K562 (cell line): ENCODE results near the gene PEX3. TPM values are rescaled to one million over a fixed set of nuclear protein-coding genes. Genes with fewer than 3 reads are reported as not detected.
A peak's percentile ranks its signal among the peaks of the same experiment; 100 is the strongest.

Experiments
- BHLHE40 ChIP-seq: IDR thresholded peaks from 2 replicates; pipeline ENCODE4 v1.6.1; 2011; ENCODE audit warnings: low read length, improper control_type of control experiment
- CREB5 ChIP-seq: fragments of 250-450 bp; sonication (Bioruptor Pico); IDR thresholded peaks from 2 replicates; pipeline ENCODE4 v1.5.0; 2020; ENCODE audit warnings: mild to moderate bottlenecking
- FOXP1 ChIP-seq: sonication (generic); formaldehyde crosslinking; IDR thresholded peaks from 2 replicates; pipeline ENCODE4 v1.8.0; 2022; ENCODE audit warnings: mild to moderate bottlenecking, missing genetic modification reagents
- MECOM ChIP-seq: fragments of 250-450 bp; sonication (Bioruptor Pico); IDR thresholded peaks from 2 replicates; pipeline ENCODE4 v1.8.0; 2022; ENCODE audit warnings: inconsistent platforms
- MTF1 ChIP-seq: fragments of 250-450 bp; sonication (Bioruptor Pico); IDR thresholded peaks from 2 replicates; pipeline ENCODE4 v1.9.0; 2021; ENCODE audit warnings: moderate library complexity, mild to moderate bottlenecking, inconsistent platforms, borderline replicate concordance
- PCBP2 ChIP-seq: fragments of 200-400 bp; formaldehyde crosslinking; IDR thresholded peaks from 2 replicates; pipeline ENCODE4 v1.6.1; 2018; ENCODE audit warnings: low read length, low read depth, mild to moderate bottlenecking, moderate library complexity; ENCODE audit not compliant: poor library complexity, severe bottlenecking
- WHSC1 ChIP-seq: IDR thresholded peaks from one replicate; pipeline ENCODE4 v1.6.1; 2012; ENCODE audit warnings: low read length, control low read depth, inconsistent platforms
- polyA plus RNA-seq, 8 experiments: library from polyadenylated mRNA; depleted of rRNA in 4 of 8; stranded (reverse) in 5 of 8; unstranded in 3 of 8; fragments of >200 nt; fragmentation: Nextera tagmentation in 2 of 8; fragmentation: Illumina TruSeq in 1 of 8; extraction: Ambion mirVana in 2 of 8; extraction: Trizol in 1 of 8; gene quantifications; 2 replicates each; pipeline versions ENCODE4 v1.2.1 to v1.2.3, GENCODE V29; 2011 to 2014; ENCODE audit warnings: inconsistent platforms in 1 of 8, missing spikeins in 1 of 8
- total RNA-seq, 7 experiments: library from RNA; depleted of rRNA in 6 of 7; stranded (reverse); fragments of >200 nt in 6 of 7; fragmentation: Illumina TruSeq in 2 of 7; extraction: Trizol in 2 of 7; gene quantifications; 2 replicates each; pipeline versions ENCODE4 v1.2.1 to v1.2.3, GENCODE V29; 2011 to 2021; ENCODE audit warnings: low replicate concordance in 1 of 7
- TF ChIP-seq, protein P1 (sequence below): fragments of 450-650 bp; IDR thresholded peaks from 2 replicates; pipeline ENCODE4 v1.6.1; 2016; ENCODE audit warnings: mild to moderate bottlenecking, moderate library complexity
- TF ChIP-seq, protein P2 (sequence below): sonication (generic); IDR thresholded peaks from 2 replicates; pipeline ENCODE4 v1.6.1; 2016
- TF ChIP-seq, protein P3 (sequence below): fragments of 250-450 bp; sonication (Bioruptor Pico); IDR thresholded peaks from 2 replicates; pipeline ENCODE4 v1.8.0; 2021; ENCODE audit warnings: moderate library complexity, mild to moderate bottlenecking, inconsistent platforms

PEX3 gene
- total and polyA plus RNA-seq, 9 of the 15 experiments (the other 6 are each of a cell fraction or from before 2014, with no cell fraction given): 17.3 to 69.6 (median 32.7) TPM

GRCh38 chr6:143510991-143511891 lies 60.6 kb downstream of the PEX3 start, which contains the start of gene FUCA2 (continued):
- TF ChIP-seq, protein P1, sequence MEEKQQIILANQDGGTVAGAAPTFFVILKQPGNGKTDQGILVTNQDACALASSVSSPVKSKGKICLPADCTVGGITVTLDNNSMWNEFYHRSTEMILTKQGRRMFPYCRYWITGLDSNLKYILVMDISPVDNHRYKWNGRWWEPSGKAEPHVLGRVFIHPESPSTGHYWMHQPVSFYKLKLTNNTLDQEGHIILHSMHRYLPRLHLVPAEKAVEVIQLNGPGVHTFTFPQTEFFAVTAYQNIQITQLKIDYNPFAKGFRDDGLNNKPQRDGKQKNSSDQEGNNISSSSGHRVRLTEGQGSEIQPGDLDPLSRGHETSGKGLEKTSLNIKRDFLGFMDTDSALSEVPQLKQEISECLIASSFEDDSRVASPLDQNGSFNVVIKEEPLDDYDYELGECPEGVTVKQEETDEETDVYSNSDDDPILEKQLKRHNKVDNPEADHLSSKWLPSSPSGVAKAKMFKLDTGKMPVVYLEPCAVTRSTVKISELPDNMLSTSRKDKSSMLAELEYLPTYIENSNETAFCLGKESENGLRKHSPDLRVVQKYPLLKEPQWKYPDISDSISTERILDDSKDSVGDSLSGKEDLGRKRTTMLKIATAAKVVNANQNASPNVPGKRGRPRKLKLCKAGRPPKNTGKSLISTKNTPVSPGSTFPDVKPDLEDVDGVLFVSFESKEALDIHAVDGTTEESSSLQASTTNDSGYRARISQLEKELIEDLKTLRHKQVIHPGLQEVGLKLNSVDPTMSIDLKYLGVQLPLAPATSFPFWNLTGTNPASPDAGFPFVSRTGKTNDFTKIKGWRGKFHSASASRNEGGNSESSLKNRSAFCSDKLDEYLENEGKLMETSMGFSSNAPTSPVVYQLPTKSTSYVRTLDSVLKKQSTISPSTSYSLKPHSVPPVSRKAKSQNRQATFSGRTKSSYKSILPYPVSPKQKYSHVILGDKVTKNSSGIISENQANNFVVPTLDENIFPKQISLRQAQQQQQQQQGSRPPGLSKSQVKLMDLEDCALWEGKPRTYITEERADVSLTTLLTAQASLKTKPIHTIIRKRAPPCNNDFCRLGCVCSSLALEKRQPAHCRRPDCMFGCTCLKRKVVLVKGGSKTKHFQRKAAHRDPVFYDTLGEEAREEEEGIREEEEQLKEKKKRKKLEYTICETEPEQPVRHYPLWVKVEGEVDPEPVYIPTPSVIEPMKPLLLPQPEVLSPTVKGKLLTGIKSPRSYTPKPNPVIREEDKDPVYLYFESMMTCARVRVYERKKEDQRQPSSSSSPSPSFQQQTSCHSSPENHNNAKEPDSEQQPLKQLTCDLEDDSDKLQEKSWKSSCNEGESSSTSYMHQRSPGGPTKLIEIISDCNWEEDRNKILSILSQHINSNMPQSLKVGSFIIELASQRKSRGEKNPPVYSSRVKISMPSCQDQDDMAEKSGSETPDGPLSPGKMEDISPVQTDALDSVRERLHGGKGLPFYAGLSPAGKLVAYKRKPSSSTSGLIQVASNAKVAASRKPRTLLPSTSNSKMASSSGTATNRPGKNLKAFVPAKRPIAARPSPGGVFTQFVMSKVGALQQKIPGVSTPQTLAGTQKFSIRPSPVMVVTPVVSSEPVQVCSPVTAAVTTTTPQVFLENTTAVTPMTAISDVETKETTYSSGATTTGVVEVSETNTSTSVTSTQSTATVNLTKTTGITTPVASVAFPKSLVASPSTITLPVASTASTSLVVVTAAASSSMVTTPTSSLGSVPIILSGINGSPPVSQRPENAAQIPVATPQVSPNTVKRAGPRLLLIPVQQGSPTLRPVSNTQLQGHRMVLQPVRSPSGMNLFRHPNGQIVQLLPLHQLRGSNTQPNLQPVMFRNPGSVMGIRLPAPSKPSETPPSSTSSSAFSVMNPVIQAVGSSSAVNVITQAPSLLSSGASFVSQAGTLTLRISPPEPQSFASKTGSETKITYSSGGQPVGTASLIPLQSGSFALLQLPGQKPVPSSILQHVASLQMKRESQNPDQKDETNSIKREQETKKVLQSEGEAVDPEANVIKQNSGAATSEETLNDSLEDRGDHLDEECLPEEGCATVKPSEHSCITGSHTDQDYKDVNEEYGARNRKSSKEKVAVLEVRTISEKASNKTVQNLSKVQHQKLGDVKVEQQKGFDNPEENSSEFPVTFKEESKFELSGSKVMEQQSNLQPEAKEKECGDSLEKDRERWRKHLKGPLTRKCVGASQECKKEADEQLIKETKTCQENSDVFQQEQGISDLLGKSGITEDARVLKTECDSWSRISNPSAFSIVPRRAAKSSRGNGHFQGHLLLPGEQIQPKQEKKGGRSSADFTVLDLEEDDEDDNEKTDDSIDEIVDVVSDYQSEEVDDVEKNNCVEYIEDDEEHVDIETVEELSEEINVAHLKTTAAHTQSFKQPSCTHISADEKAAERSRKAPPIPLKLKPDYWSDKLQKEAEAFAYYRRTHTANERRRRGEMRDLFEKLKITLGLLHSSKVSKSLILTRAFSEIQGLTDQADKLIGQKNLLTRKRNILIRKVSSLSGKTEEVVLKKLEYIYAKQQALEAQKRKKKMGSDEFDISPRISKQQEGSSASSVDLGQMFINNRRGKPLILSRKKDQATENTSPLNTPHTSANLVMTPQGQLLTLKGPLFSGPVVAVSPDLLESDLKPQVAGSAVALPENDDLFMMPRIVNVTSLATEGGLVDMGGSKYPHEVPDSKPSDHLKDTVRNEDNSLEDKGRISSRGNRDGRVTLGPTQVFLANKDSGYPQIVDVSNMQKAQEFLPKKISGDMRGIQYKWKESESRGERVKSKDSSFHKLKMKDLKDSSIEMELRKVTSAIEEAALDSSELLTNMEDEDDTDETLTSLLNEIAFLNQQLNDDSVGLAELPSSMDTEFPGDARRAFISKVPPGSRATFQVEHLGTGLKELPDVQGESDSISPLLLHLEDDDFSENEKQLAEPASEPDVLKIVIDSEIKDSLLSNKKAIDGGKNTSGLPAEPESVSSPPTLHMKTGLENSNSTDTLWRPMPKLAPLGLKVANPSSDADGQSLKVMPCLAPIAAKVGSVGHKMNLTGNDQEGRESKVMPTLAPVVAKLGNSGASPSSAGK: peak; percentile 95
- TF ChIP-seq, protein P2, sequence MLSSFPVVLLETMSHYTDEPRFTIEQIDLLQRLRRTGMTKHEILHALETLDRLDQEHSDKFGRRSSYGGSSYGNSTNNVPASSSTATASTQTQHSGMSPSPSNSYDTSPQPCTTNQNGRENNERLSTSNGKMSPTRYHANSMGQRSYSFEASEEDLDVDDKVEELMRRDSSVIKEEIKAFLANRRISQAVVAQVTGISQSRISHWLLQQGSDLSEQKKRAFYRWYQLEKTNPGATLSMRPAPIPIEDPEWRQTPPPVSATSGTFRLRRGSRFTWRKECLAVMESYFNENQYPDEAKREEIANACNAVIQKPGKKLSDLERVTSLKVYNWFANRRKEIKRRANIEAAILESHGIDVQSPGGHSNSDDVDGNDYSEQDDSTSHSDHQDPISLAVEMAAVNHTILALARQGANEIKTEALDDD: no peak; the same call in 1 of the 2 replicates
- peak; percentile 96 for TF ChIP-seq FOXP1
- TF ChIP-seq, protein P3, sequence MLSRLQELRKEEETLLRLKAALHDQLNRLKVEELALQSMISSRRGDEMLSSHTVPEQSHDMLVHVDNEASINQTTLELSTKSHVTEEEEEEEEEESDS (CRISPR knock-in tag): no peak
- TF ChIP-seq MECOM (CRISPR knock-in tag): no peak
- TF ChIP-seq PCBP2: no peak
- no peak for TF ChIP-seq CREB5 (CRISPR knock-in tag)
- peak; percentile 95 for TF ChIP-seq BHLHE40
- no peak for TF ChIP-seq WHSC1
- no peak for TF ChIP-seq MTF1 (CRISPR knock-in tag)
